Measurements from ENCODE around the gene PEX7. TPM values are rescaled to one million over a fixed set of nuclear protein-coding genes. Genes with fewer than 3 reads are reported as not detected.

PEX7 gene
- total and polyA plus RNA-seq, 2 experiments from 2014 or later = 11.8 to 13.5 TPM

DNA sequence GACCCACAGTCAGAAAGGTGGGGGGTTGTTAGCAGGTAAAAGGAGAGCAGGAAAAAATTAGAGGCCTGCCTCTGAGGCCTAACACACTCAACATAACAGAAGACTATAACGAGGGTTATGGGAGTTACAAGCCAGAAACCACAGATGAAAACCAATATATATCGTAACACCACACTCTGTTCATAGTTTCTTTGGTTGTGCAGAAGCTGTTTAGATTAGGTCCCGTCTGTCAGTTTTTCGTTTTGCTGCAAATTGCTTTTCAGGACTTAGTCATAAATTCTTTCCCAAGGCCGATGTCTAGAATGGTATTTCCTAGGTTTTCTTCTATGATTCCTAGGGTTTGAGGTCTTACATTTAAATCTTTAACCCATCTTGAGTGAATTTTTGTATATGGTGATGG lies 26.4 kb upstream of the PEX7 start:
- Histone ChIP-seq H4K20me1 (replicated peaks; ENCODE audit: insufficient read depth) (no peaks in the 10 kb centered on the region), H3K4me1 (ENCODE audit: insufficient read depth) (peaks cover 8% of the 10 kb centered on the region; the same call in 1 of the 2 replicates), H3K27ac (ENCODE audit: low read depth) (no peak overlapping the region), H2AFZ (no peak overlapping the region), H3K27me3 (ENCODE audit: insufficient read depth) (peaks cover 41% of the 10 kb centered on the region), H3K36me3 (ENCODE audit: insufficient read depth) (no peaks in the 10 kb centered on the region), H3K79me2 (replicated peaks; ENCODE audit: insufficient read depth) (no peaks in the 10 kb centered on the region), H3K4me3 (no peak overlapping the region), H3K4me2 (no peak overlapping the region), H3K9me2 (ENCODE audit: insufficient read depth) (no peaks in the 10 kb centered on the region), H3F3A (replicated peaks; ENCODE audit: low read depth) (0 out of 2 replicates have a peak, but pooled peaks cover 3% of the 10 kb centered on the region)
- ATAC-seq (no peak), DNase-seq (ENCODE audit: low spot score) (no peak)
- no peak for TF ChIP-seq STAT1 (IDR thresholded peaks at IDR 0.05; ENCODE audit: unreplicated experiment)
- no peak for TF ChIP-seq CTCF (conservative IDR thresholded peaks at IDR 0.05; ENCODE audit: low read depth in 2 of 2)
- TF ChIP-seq ZNF462 (CRISPR knock-in tag; IDR thresholded peaks at IDR 0.05) = no peak
- no peak for TF ChIP-seq ETS1 (IDR thresholded peaks at IDR 0.05)
- no peak for TF ChIP-seq NANOG (IDR thresholded peaks at IDR 0.05; ENCODE audit: borderline replicate concordance)
- TF ChIP-seq EZH2 (IDR thresholded peaks at IDR 0.05; ENCODE audit: low read depth, unreplicated experiment) = no peak
- TF ChIP-seq EZH2phosphoT487 (IDR thresholded peaks at IDR 0.05; ENCODE audit: unreplicated experiment) = no peak
- no peak for TF ChIP-seq JUNB (IDR thresholded peaks at IDR 0.05; ENCODE audit: unreplicated experiment)
- TF ChIP-seq CREB1 (CRISPR knock-in tag; IDR thresholded peaks at IDR 0.05; ENCODE audit: low read depth) = no peak
- TF ChIP-seq ZNF114 (CRISPR knock-in tag; IDR thresholded peaks at IDR 0.05) = no peak
- Mint-ChIP-seq H3K4me1 (peaks cover 6% of the 10 kb centered on the region; the same call in 2 of the 3 replicates), H3K27ac (no peak overlapping the region), H3K4me3 (no peak overlapping the region), H3K36me3 (ENCODE audit: low read depth) (no peaks in the 10 kb centered on the region; the same call in 2 of the 3 replicates), H3K27me3 (ENCODE audit: insufficient read depth, low read depth, poor library complexity) (peaks cover 20% of the 10 kb centered on the region), H3K9me3 (no peaks in the 10 kb centered on the region; the same call in 2 of the 3 replicates)
